GM18868 (cell line): ENCODE data around the gene IMPA2.
"Not testable (repeated sequence)": the region's sequence is repeated elsewhere in the genome, so short reads cannot be mapped to it uniquely, and the experiment has no call there.

Experiments
- ATAC-seq: cut with Tn5 transposase; IDR thresholded peaks from one replicate; pipeline ENCODE4 v1.9.1; 2021; ENCODE audit warnings: mild to moderate bottlenecking, moderate library complexity; ENCODE audit not compliant: unreplicated experiment

Gene IMPA2

GRCh38 chr18:12027046-12027445, 45.7 kb downstream of the IMPA2 start:
- no peak for ATAC-seq

GRCh38 chr18:12027480-12027879, 46.2 kb downstream of the IMPA2 start:
- ATAC-seq, result no peak

- no peak for ATAC-seq
These were observed 46.8 kb downstream of the IMPA2 start for GRCh38 chr18:12028040-12028628.

- no peak for ATAC-seq
These were observed 47.4 kb downstream of the IMPA2 start for GRCh38 chr18:12028674-12029073.

GRCh38 chr18:12029786-12030584, 48.7 kb downstream of the IMPA2 start:
- ATAC-seq, result no peak

- no peak for ATAC-seq
These were observed 49.4 kb downstream of the IMPA2 start for GRCh38 chr18:12030670-12031069.

GRCh38 chr18:12031181-12031580, 49.9 kb downstream of the IMPA2 start:
- ATAC-seq, result no peak

GRCh38 chr18:12031846-12032245, 50.5 kb downstream of the IMPA2 start:
- no peak for ATAC-seq

- no peak for ATAC-seq
These were observed 51.7 kb downstream of the IMPA2 start for GRCh38 chr18:12032786-12033642.

GRCh38 chr18:12033643-12034025, 52.3 kb downstream of the IMPA2 start:
- ATAC-seq, result no peak

- ATAC-seq, result no peak
These were observed 53.2 kb downstream of the IMPA2 start for GRCh38 chr18:12034241-12035100.

- ATAC-seq, result no peak
These were observed 54.2 kb downstream of the IMPA2 start for GRCh38 chr18:12035481-12035880.

- no peak for ATAC-seq
These were observed 55.0 kb downstream of the IMPA2 start for GRCh38 chr18:12036201-12036751.

GRCh38 chr18:12038082-12038638, 56.9 kb downstream of the IMPA2 start:
- ATAC-seq, result peak; percentile 33

- ATAC-seq, result peak; percentile 72
These were observed 57.6 kb downstream of the IMPA2 start for GRCh38 chr18:12038639-12039539.

- not testable (repeated sequence) for ATAC-seq
These were observed 58.2 kb downstream of the IMPA2 start for GRCh38 chr18:12039540-12039930.

GRCh38 chr18:12041561-12041960, 60.3 kb downstream of the IMPA2 start:
- no peak for ATAC-seq

GRCh38 chr18:12043811-12044210, 62.5 kb downstream of the IMPA2 start:
- no peak for ATAC-seq

- no peak for ATAC-seq
These were observed 63.3 kb downstream of the IMPA2 start for GRCh38 chr18:12044591-12044990.
